ENCODE data around the gene CTNNBIP1.

Gene CTNNBIP1

DNA sequence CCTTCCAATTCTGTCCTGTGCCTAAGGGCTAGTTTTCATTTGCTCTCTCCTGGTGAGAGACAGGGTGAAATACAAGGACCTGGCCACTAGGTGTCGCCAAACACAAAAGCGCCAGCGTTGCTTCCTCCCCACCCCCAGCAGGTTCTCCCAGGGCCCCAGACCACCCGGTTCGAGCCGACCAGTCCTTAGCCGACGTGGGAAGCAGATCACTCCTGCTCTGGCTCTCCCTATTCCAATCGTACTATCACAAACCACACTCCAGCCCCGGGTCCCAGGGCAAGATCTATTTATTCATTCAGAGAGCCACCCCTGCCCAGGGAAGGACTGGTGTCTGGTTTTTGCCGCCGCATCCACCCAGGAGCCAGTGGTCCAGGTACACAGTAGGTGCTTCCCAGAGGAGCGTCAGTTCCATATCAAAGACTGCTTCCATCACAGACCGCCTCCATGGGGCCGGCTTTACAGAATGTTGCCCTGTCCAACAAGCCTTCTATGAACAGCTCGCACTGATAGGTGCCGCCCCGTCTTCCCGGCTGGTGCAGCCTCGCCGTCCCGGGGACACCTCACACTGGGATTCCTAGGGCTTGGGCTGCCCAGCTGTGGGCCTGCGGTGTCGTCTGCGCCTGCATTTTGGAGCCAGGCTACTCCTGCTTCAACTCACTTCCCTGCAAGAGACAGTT lies 35.0 kb downstream of the CTNNBIP1 start:
- peak; percentile 73 for DNase-seq

DNA sequence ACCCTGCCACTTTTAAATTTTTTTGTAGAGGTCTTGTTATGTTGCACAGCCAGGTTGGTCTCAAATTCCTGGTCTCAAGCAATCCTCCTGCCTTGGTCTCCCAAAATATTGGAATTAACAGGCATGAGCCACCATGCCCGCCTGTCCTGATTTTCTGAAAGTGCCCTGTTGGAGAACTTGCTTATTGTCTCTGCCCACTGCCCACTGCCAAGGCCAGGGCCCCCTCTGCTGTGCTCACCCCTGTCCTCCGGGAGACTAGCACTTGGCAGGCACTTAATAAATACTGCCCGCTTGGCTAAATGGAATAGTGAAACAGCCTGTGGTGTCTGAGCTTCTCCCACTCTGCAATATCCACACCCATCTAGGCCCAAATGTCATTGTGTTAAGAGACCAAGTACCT lies 35.7 kb downstream of the CTNNBIP1 start:
- no peak for DNase-seq

DNA sequence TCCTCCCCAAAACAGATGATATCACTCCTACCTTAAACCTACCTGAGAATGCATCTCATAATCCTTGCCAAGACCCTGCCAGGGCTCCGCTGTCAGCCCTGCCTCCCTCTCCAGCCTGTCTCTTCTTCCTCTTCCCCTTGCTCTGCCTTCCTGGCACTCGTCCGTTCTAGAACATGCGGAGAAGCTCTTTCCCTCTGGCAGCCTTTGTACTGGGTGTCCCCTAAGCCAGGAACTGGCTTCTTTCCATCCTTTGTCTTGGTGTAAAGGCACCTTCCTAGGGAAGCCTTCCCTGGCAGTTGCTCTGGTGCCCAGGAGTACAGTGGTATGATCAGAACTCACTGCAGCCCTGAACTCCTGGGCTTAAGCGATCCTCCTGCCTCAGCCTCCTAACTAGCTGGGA lies 36.1 kb downstream of the CTNNBIP1 start:
- no peak for DNase-seq

DNA sequence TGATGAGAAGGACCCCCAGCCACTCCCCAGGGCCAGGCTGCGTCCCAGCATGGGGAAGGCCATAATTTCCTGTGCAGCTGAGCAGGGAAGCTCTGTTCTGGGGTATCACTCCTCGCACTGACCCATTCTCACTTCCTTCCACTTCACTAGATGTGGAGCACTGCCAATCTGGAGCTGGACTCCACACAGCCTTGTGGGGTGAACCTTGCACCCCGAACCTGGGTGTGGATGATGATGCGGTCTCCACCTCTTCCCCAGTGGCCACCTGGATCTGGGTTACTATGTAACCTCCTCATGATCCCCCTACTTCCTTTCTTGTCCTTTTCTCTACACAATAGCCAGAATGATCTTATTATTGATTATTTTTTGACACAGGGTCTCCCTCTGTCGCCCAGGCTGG lies 36.7 kb downstream of the CTNNBIP1 start:
- no peak for DNase-seq

DNA sequence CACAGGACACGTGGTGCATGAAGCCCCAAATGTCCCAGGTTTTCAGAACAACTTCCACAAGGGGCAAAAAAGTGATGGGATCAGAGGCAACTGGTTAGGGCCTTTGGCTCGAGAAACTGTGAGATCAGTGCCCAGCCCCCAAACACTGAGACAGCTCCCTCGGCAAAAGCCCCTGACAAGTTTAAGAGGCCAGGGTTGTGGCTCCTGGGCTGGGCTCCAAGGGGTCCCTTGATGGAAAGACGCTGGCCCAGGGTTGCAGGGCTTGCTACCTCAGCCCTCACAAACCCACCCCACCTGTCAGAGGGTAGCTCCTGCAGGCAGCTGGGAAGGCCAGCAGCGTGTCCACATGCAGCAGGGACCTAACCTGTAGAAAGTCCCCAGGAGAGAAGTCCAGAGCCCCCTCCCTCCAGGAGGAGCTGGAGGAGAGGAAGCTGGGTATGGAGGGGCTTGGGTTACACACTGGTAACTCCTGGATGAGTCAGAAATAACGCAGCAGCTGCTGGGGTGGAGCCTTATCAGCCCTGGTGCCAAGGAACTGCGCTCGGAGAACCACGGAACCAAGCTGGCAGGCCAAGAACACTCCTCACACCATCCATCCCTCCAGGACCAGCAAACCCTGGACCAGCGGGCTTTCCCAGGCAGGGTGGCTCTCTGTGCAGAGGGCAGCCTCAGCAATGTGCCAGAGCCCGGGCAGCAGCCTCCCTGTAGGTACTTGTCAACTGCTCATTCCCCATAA lies 37.5 kb downstream of the CTNNBIP1 start:
- DNase-seq, result no peak

DNA sequence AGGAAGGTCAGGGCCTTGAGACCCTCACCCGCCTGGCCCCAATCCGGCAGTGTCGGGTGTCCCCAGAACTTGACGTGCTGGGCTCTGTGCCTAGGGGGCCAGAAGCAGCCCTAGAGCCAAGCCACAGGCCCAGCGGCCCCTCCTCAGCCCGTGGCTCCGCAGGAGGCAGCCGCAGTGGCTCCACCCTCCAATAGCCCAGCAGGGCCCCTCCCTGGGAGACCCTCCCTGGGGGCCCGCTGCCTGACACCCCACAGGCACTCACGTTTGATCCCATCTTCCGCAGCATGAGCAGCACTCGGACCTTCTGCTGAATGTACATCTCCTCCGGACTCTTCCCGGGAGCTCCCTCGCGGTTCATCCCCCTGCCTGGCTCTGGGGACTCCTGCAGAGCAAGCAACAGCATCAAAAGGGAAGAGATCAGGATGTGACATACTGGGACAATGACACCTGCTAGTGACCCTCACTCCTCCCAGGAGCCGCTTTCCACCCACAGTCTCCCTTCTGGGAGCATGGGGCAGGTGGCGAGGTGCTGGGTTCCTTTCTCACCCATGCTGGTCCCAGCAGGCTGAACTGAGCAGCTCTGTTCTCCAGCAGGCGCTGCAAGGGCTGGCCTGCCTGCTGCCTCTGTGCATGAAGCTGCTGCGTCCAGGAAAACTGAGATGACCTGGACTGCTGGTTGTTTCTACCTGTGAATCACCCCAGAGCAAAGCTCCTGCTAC lies 38.2 kb downstream of the CTNNBIP1 start:
- no peak for DNase-seq

DNA sequence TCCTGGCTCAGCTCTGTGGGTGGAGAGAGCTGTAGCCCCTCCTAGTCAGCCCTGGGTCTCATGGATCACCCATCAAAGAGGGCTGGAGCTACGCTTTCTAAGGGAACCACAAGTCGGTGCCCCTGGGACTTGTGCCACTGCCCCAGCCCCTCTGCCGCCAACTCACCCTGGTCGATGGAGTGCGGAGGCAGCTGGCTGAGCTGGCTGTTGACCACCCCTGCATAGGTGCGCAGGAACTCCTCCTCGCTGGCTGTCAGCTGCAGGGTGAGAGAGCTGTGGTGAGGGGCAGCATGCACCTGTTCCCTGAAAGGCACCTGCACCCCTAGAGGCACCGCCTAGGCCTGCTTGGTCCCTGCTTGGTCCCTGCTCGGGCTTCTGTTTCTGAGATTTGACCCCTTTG lies 39.0 kb downstream of the CTNNBIP1 start:
- DNase-seq, result no peak

DNA sequence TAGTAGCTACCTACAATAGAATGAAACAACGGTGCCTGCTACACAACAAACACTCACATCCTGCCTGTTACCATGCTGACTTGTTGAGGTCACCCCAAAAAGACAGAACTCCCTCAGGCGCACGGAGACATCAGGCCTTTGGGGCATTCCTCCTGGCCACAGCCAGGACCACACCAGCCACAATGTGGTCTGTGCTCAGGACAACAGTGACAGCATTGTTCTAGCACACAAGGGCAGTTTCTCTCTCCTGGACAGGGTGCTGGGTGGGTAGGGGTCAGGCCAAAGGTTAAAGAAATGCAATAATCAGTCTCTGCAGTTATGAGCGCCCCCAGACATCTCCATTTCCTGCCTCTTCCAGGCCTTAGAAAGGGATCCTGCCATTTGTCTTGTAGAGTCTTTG lies 39.5 kb downstream of the CTNNBIP1 start:
- no peak for DNase-seq

DNA sequence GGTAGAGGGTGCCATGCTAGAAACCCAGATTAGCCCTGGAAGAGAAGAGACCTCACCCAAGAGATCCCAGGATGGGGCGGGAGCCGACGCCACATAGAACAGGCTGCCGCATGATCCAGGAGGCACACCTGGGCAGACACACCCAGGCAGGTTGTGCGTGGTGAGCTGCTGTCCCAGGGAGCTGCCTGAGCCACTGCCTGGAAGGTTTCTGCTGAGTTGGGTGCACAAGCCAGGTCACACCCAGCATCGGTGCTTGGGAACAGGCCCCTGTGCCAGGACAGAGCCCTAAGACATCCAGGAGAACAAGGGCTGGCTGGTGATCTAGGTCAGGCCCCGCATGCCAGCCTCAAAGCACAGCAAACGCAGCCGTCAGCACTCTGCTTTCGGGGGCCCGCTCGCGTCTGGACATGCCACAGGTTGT lies 40.2 kb downstream of the CTNNBIP1 start:
- DNase-seq, result no peak

DNA sequence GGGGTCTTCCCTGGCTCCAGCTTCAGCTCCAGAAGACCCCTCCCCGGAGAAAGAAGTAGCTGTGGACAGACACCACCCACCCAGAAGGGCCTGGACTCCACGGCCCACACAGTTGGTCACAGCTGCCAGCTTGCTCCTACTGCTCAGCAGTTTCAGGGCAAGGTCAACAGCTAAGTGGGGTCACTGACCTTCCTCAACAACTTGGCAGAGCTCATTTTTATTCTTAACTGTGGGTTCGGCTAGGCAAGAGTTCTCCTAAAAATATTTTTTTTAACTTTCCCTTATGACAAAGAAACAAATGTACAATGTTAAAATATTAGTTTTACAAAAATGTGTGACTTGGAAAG lies 41.9 kb downstream of the CTNNBIP1 start:
- no peak for DNase-seq

DNA sequence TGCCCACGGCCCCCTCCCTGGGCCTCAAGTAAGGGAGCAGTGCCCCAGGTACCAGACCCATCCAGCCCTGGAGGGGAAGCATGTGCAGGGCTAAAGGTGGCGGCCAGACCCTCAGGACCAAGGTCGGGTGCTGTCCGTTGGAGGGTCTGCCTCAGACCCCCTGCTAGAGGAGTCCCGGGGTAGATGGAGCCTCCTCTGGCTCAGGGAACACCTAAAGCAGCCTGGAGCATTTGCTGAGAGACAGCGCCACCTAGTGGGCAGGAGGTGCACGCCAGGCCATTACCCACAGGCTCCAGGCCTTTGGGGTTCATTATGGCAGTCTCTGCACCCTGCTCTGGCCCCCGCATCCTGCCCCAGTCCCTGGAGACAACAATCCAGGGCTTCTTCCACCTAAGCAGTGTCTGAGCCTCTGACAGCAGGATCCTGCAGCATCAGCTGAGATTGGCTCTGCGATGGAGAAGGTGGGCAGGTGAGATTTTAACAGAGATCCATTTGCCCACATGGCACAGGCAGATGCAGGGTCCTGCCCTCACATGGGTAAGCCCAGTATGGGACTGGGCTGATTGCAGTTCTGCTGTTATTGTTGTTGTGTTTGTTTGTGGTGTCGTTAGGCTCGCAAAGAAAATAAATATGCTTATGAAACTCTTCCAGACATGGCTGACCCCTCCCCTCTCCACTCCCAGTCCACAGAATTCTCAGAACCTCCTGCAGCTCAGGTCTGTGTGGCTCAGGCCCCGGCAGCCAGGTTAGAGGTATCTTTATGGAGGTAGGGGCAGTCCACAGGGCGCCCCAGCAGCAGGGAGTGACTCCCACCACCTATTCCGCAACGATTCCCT lies 42.4 kb downstream of the CTNNBIP1 start:
- peak; percentile 65 for DNase-seq

DNA sequence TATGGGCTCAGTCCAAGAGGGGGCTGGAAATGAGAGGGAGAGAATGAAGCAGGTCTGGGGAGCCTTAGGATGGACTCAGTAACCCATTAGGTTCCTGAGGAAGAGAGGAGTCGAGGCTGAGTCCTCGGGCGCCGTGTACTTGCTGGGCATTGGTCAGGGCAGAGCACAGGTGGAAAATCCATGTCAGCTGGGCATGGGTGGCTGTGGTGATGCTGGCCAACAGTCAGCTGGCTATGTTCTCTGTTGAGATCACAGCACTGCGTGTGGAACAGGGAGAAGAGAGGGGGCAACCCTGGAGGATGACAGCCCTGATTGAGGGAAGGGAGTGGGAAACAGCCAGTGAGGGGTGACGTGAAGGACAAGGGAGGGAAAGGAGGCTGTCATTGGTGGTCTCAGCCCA lies 43.2 kb downstream of the CTNNBIP1 start:
- DNase-seq, result no peak

DNA sequence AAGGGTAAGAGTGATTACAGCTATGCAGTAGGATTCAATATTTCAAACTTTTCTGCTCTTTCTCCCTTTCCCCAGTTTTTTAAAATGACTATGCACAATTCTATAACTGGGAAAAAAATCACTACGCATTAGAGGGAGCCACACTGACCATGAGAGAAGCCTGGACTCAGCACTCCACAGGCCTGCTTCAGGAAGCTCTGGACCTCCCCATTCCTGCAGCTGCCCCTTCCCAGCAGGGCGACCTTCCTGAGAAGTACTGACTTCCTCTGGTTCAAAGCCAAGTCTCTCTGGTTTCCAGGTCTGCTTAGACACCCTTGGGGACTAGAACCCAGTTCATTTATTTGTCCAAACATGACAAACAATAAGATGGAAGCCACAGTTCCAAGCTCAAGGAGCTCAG lies 44.3 kb downstream of the CTNNBIP1 start:
- no peak for DNase-seq

DNA sequence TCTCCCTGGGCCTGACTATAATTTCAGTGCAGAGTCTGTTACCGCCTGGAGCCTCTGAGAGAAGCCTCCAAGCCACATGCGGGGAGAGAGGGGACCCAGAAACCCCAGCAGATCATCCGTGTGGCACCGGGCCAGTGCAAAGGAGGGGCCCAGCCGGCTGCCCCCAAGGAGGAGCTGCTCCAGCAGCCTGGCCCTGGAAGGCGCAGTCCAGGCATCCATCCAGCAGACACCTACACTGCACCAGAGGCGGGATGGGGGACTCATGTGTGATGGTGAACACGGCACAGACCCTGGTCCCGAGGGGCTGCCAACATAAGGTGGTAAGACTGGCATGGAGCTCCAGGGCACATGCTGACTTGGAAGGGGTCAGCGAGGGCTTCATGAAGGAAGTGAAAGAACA lies 46.7 kb downstream of the CTNNBIP1 start:
- no peak for DNase-seq

DNA sequence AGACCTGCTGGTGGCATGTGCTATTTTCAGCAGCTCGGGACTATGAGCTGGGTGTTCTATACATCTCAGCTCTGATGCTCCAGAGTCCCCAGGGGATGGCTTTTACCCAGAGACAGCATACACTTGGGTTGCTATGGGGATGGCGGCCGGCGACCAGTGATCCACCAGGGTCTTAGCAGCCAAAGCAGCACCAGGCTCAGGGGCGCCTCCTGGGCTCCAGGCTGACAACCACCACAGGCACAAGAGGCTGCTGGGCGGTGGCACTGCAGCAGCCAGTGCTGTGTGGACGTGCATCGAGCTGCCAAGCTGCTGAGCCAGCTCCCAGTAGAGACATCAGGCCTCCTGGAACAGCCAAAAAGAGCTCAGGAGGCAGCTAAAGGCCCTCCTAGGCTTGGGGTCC lies 48.7 kb downstream of the CTNNBIP1 start:
- no peak for DNase-seq

DNA sequence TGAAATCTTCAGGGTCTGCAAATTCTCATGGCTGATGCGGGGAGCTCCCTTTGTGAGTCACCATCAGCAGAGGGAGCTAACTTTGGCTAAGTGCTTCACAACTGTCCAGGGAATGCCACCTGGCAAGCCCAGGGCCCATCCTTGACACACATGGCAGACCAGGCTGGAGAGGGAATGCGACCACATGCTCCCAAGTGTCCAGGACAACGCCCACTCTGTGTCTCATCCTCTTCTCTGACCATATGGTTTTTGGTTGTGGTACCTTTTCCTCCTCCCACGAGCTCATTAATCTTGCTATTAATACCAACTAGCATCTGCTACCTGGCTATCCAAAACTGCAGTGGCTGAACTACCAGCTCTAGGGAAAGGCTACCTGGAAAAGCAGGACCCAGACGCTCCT lies 49.2 kb downstream of the CTNNBIP1 start:
- no peak for DNase-seq

DNA sequence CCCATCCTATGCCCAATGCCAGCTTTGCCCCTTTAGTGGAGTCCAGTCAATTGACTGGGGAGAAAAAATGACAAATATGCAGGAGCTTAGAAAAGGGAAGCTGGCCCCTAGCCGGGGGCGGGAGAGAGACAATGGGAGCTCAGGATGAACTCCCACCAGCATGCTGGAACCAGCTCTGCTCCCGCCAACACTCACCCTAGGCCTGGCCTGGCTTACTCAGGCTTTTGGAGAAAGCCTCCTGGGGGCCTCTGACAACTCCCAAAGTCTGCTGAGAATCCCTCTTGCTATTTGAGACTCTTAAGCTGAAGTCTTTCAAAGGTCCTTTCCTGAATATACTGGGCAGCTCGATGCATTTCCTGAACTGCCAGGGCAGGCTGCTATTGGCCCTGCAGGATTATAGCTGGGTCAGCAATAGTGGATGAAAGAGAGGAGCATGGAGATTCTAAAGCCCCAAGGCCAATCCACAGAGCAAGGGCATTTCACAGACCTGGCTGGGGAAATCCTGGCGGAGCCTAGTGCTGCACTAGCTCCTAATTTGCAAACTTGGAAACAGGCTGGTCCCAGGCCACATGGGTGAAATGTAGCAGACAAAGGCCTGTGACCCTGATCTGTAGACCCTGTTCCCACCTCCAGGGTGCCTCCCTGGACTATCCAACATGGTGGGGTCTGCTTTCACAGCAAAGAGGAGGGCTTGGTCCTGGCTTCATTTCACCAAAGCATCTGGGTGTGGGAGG lies 50.6 kb downstream of the CTNNBIP1 start:
- no peak for DNase-seq

DNA sequence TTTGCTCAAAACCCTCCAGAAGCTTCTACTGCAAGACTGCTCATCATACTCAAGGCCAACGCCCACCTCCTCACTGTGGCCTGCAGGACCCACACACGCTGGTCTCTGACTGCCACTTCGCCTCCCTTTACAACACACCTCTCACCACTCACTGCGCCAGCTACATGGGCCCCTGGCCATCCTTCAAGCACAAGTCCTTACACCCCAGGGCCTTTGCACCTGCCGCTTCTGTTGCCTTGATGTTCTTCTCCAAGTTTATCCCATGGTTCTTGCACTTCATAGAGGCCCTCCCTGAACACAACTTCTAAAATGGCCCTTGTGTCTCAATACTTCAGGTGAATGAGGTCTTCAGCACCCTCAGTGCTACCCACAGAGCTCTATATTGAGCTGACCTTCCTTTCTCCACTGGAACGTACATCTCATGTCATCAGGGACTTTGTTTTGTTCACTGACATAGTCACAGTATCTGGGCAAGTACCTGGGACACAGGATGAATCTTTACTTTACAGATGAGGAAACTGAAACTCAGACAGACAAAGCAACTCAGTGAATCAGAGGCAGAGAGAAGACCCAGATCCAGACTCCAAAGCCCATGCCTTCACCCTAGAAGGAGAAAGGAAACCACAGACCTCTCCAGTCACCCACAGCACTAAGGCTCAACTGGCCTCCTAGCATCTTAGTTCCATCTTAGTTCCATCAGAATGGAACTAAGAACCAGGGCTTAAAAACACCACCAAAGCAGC lies 51.6 kb downstream of the CTNNBIP1 start:
- no peak for DNase-seq

DNA sequence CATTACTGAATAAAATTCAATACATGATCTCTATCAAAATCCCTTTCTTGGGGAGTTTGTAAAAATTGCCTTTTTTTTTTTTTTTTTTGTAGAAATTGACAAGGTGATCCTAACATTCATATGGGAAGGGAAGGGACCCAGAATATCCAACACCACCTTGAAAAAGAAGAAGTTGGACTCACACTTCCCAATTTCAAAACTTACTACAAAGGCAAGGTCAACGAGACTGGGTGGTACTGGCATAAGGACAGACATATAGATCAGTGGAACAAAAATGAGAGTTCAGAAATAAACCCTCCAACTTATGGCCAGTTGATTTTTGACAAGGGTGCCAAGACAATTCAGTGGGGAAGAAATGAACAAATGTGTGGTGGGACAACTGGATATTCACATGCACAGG lies 54.9 kb downstream of the CTNNBIP1 start:
- DNase-seq, result no peak

DNA sequence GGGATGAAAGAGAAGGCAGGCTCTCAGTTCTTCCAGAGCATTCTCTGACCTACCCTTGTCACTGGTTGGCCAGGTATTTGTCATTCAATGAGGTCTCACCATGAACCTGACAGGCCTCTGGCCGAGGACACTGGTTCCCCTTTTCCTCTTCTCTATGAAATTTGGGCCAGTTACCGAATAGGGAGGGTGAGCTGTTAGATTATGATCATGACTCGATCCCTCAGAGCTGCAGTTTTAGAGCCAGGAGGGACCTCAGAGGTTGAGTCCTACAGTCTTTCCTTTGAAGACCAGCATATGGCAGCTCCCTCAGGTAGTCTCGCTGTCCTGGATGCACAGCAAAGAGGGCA lies 56.8 kb downstream of the CTNNBIP1 start:
- no peak for DNase-seq

DNA sequence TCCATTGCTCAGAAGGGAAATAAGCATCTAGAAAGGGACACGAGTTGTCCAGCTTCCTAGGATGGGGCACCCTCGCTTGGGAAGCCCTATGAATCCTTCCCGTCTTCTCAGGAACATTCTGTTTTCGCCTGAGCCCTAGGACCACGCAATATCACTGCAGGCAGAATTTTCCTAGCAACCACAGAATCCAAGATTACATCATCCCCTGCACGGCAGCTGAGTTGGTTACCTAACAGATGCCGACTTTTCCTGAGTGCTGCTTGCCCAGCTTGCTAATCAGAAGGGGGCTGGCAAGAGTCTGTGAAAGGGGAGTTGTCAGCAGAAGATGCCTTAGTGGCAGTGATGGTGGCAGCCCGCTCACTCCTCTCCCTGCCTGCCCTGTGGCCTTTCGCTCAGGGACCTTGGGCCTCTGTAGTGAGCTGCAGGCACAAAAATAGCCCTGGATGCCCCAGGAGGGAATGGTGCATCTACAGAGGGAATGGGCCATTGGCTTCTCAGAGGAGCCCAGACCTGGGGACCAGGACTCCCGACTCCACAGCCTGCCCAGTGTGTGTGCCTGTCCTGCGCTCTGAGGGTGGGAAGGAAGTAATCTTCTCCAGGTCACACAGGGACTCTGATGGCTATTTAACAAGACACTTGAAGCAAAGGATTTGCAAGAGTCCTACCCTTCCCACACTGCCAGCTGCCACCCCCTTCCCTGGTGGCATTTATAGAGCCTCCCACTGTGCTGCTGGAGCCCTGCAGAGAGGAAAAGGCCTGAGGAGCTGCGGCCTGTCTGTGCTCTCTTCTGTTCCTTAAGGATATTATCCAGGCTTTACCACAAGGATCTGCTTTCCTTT lies 57.4 kb downstream of the CTNNBIP1 start:
- peak; percentile 73 for DNase-seq

All from fibroblast of upper back skin (primary cell).